Prostate gland (tissue), 2 donors: ENCODE results near the gene ESD.

Experiments
- CTCF ChIP-seq, 4 experiments: fragments of 200-600 bp in 2 of 4; fragments of 450-650 bp in 2 of 4; sonication (generic) in 2 of 4; IDR thresholded peaks; 1 replicate in 3 of 4; 2 replicates in 1 of 4; pipeline ENCODE4 v1.5.1; 2016 to 2019; ENCODE audit warnings: antibody characterized with exemption in 4 of 4, mild to moderate bottlenecking in 2 of 4, moderate library complexity in 2 of 4
- POLR2AphosphoS5 ChIP-seq: sonication (generic); formaldehyde crosslinking; IDR thresholded peaks from one replicate; pipeline ENCODE4 v1.6.1; 2017; ENCODE audit warnings: antibody characterized with exemption

- TF ChIP-seq CTCF (IDR thresholded peaks at IDR 0.05) (no peak), POLR2AphosphoS5 (no peak)
These were observed 1.6 kb downstream of the ESD start for GRCh38 chr13:46795321-46795720.
